ENCODE results near the gene PYROXD2. TPM values are rescaled to one million over a fixed set of nuclear protein-coding genes. Genes with fewer than 3 reads are reported as not detected.
A peak's percentile ranks its signal among the peaks of the same experiment; 100 is the strongest.

The PYROXD2 gene
- total RNA-seq, 2 experiments from 2014 or later = 4.7 to 5.3 TPM

DNA sequence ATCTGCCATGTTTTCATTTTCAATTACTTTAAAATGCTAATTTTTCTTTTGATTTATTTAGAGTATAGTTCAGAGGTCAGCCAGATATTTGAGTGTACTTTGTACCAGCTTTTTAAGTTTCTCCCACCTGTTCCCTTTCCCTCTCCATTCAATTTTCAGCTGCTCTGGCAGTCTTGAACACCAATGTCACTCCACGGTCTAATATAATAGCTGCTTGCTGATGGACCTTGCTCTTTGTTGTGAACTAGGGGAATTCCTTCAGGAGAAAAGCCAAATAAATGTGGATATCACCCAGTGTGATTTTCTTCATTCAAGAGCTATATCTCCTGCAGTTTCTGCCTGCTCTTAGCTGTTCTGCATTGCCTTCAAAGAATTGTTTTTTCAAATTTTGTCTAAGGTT is 35.6 kb upstream of the PYROXD2 start:
- POLR2A ChIA-PET = no interaction called here
- no peak overlapping the region for H3K4me3 Mint-ChIP-seq
- peaks cover 14% of the 10 kb centered on the region for H3K4me1 Mint-ChIP-seq (ENCODE audit: low read depth)
- CTCF ChIA-PET = interaction anchor here (1.0 to 1.1 kb wide), 2 partner anchors 17 to 25 kb away, joined by 4 read pairs; no protein-coding TSS in a partner anchor
- H3K27me3 Mint-ChIP-seq = peaks cover 8% of the 10 kb centered on the region
- no peaks in the 10 kb centered on the region for H3K36me3 Mint-ChIP-seq
- H3K9me3 Mint-ChIP-seq = no peaks in the 10 kb centered on the region
- H3K27ac Mint-ChIP-seq = no peak overlapping the region
- DNase-seq = no peak
- intact Hi-C loops (cut with micrococcal nuclease) = no loop called here

DNA sequence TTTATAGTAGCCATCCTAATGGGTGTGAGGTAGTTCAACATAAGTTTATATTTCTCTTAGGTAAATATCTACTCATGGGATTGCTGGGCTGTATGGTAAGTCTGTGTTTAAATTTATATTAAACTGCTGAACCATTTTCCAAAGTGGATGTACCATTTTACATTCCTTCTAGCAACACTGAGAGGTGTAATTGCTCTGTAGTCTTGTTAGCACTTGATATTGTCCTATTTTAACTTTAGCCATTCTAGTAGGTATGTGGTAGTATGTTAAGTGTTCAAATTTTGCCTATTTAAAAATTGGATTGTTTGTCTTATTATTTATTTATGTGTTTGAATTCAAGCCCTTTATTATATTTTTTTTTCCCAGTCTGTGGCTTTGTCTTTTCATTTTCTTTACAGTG is 34.3 kb upstream of the PYROXD2 start:
- intact Hi-C loops (cut with micrococcal nuclease) = loop anchor here (5.0 kb wide), 1 partner anchor 37 kb away; no protein-coding TSS in a partner anchor
- Mint-ChIP-seq H3K27me3 (peaks cover 8% of the 10 kb centered on the region), H3K9me3 (no peaks in the 10 kb centered on the region), H3K36me3 (peaks cover 9% of the 10 kb centered on the region), H3K4me3 (no peak overlapping the region), H3K4me1 (ENCODE audit: low read depth) (peaks cover 27% of the 10 kb centered on the region), H3K27ac (no peak overlapping the region)
- CTCF ChIA-PET = no interaction called here
- no peak for DNase-seq
- POLR2A ChIA-PET = no interaction called here

DNA sequence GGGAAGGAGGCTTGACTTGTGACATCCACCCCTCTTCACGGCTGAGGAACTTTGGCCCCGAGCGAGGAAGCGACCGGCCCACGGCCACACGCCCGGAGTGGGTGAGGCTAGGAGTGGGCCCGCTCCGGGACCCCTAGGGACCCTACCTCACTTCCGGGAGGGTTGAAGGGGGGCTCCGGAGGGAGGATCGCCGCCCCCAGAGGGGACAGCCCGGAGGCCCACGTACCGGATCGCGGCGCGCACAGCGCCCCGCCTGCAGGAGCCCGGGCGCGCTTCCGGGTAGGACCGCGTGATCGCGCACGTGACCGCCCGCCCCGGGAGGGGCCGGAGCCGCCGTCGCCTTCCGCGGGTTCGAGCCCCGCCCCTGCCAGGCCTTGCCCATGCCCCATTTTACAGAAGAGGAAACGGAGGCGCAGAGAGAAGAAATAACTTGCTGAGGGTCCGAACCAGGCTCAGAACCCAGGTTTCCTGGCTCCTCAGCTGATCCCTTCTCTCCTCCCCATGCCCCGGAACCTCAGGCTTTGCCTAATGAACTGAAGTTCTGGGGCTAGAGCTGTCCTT is 31.8 kb upstream of the PYROXD2 start, which contains the start of gene HPS1:
HPS1 (minus strand) TSS at position 275 of the 561 bp plus-strand sequence. CDS start 3,695 bp downstream, outside the sequence.
- Mint-ChIP-seq H3K4me3 (peak within 1 kb of the TSS; percentile 93), H3K27me3 (peaks cover 3% of the 10 kb centered on the region), H3K9me3 (no peaks in the 10 kb centered on the region), H3K4me1 (ENCODE audit: low read depth) (peaks cover 43% of the 10 kb centered on the region), H3K36me3 (peaks cover 22% of the 10 kb centered on the region), H3K27ac (peak within 1 kb of the TSS; percentile 81)
- CTCF ChIA-PET = interaction anchor here (1.3 to 1.9 kb wide), 3 partner anchors 21 to 277 kb away, joined by 3 to 8 read pairs (median 5); no protein-coding TSS in a partner anchor
- intact Hi-C loops (cut with micrococcal nuclease) = loop anchor here (5.0 kb wide), 1 partner anchor 34 kb away; no protein-coding TSS in a partner anchor
- POLR2A ChIA-PET = interaction anchor here (1.0 kb wide), 1 partner anchor 984 kb away, joined by 3 read pairs; the partner anchor contains the start of gene GOT1
- peak; percentile 89 for DNase-seq

DNA sequence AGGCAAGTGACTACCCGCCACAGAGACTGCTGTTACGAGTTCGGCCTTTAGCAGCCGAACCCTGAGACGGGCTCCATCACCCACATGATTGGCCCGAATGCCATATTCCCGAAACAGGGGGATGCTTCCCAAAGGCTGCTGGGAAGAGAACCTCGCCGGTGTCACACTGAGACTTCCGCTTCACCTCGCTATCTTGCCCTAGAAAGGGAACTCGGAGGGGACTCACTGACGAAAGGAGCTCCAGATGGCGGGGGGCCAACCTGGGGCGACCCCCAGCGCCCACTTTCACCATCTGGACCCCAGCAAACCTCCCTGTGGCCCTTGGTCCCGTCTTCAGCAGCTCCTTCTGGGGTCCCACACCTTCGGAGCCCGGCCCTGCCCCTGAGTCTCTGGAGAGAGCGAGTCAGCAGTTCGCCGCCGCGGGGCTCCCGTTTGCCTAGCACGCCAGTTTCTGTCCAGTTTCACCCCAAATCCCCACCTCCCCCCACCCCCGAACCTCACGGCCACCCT is 31.2 kb upstream of the PYROXD2 start:
- Mint-ChIP-seq H3K4me3 (peak overlapping the region; percentile 93), H3K36me3 (peaks cover 23% of the 10 kb centered on the region), H3K4me1 (ENCODE audit: low read depth) (peaks cover 48% of the 10 kb centered on the region), H3K27ac (peak overlapping the region; percentile 81), H3K27me3 (peaks cover 3% of the 10 kb centered on the region), H3K9me3 (no peaks in the 10 kb centered on the region)
- POLR2A ChIA-PET = interaction anchor here (1.0 kb wide), 1 partner anchor 984 kb away, joined by 3 read pairs; the partner anchor contains the start of gene GOT1
- CTCF ChIA-PET = interaction anchor here (1.3 to 1.9 kb wide), 3 partner anchors 20 to 276 kb away, joined by 3 to 8 read pairs (median 5); no protein-coding TSS in a partner anchor
- DNase-seq = peak; percentile 54
- intact Hi-C loops (cut with micrococcal nuclease) = loop anchor here (5.0 kb wide), 1 partner anchor 34 kb away; no protein-coding TSS in a partner anchor

DNA sequence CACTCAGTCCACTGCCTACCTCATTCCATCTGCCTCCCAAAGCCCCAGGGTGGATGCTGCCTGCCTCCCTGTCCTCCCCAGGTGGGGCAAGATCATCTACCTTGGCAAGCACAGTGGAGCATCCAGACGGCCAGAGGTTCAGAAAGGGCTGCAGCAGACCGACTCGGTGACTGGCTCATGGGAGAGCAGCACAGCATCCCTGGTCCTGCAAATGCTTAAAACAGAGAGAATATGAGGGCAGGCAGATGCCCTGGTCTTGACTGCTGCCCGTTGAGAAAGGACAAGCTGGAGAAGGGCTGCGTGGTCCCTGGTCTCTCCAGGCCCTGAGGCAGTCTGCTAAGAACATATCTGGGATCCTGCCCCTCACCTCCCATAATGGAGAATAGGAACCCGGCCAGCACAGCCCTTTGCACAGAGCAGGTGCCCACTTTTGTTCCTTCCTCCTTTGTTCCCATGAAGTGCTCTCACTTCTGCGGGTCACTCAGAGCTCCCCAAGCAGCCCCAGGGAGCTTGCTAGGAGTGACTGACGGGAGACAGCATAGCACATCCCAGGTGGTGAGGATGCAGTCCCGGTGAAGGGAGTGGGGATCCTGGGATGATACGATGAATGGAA is 30.3 kb upstream of the PYROXD2 start:
- Mint-ChIP-seq H3K4me3 (peak overlapping the region; percentile 93), H3K9me3 (no peaks in the 10 kb centered on the region), H3K27ac (peak overlapping the region; percentile 81), H3K4me1 (ENCODE audit: low read depth) (peaks cover 50% of the 10 kb centered on the region), H3K36me3 (peaks cover 26% of the 10 kb centered on the region), H3K27me3 (no peaks in the 10 kb centered on the region)
- ChIA-PET CTCF (interaction anchor here (0.5 to 1.9 kb wide), 2 partner anchors 20 to 275 kb away, joined by 3 to 8 read pairs; no protein-coding TSS in a partner anchor), POLR2A (interaction anchor here (1.2 kb wide), 1 partner anchor 9 kb away, joined by 3 read pairs; no protein-coding TSS in a partner anchor)
- no peak for DNase-seq
- intact Hi-C loops (cut with micrococcal nuclease) = loop anchor here (5.0 kb wide), 1 partner anchor 33 kb away; no protein-coding TSS in a partner anchor

DNA sequence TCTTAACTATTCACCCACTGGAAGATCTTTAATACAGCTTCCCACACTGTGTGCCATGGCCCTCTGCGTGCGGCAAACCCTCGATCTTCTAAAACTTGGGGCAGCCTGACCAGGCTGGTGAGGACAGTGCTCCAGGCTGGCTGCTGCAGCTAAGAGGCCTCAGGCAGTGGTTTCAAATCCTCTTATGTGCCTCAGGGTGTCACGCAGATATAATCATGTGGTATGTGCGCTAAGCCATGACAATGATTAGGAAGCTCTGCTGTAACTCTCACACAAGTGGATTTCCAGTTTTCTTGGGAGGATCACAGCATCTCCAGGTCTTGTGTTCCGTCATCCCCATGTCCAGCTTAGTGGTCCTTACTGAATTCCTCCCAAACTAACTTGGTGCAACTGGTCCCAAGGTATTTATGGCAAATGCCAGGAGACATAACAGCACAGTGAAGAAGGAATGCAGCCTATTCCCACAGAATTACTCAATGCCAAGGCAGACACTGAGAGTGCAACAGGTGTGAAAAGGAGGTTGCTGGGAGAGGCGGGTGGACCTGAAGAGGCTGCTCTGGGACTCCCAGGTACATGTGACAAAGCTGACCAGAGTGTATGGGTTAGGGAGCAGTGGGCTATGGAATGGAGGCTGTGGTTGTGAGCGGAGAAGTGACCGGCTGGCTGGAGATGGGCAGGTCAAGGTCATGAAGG is 29.5 kb upstream of the PYROXD2 start:
- CTCF ChIA-PET = interaction anchor here (0.5 to 1.9 kb wide), 5 partner anchors 18 to 274 kb away, joined by 3 to 8 read pairs (median 3); no protein-coding TSS in a partner anchor
- POLR2A ChIA-PET = interaction anchor here (1.2 kb wide), 1 partner anchor 9 kb away, joined by 3 read pairs; no protein-coding TSS in a partner anchor
- no peaks in the 10 kb centered on the region for H3K27me3 Mint-ChIP-seq
- intact Hi-C loops (cut with micrococcal nuclease) = loop anchor here (5.0 kb wide), 1 partner anchor 32 kb away; no protein-coding TSS in a partner anchor
- H3K4me3 Mint-ChIP-seq = peak overlapping the region; percentile 27
- DNase-seq = no peak
- H3K9me3 Mint-ChIP-seq = no peaks in the 10 kb centered on the region
- H3K27ac Mint-ChIP-seq = no peak overlapping the region
- H3K4me1 Mint-ChIP-seq (ENCODE audit: low read depth) = peaks cover 50% of the 10 kb centered on the region
- peaks cover 34% of the 10 kb centered on the region for H3K36me3 Mint-ChIP-seq

DNA sequence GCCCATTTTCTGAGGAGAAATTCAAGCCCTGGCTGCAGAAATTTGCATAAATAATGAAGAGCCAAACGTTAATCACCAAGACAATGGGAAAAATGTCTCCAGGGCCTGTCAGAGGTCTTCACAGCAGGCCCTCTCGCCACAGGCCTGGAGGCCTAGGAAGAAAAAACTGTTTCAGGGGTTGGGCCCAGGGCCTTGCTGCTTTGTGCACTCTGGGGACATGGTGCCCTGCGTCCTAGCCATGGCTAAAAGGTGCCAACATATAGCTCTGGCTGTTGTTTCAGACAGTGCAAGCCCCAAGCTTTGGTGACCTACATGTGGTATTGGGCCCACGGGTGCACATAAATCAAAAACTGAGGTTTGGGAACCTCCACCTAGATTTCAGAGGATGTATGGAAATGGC is 23.7 kb upstream of the PYROXD2 start:
- ChIA-PET POLR2A (no interaction called here), CTCF (interaction anchor here (0.9 kb wide), 1 partner anchor 13 kb away, joined by 3 read pairs; no protein-coding TSS in a partner anchor)
- no peak overlapping the region for H3K27ac Mint-ChIP-seq

DNA sequence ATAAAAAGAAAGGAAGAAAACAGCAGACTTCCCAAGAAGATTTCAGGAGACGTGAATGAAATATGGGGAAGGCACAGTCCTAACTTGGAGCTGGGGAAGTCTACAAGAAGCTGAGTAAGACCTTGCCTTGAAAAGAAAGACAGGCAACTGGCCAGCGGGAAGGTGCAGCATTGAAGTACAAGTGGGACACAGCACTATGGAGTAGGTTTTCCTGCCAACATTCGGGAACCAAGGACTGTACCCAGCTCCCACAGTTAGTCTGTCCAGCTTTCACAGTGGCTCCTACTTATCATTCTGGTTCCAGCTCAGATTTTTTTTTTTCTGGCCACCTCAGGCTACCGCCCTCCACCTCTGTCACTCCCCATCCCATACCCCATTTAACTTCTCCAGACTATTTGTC is 21.7 kb upstream of the PYROXD2 start:
- no peak overlapping the region for H3K27ac Mint-ChIP-seq
- peaks cover 12% of the 10 kb centered on the region for H3K4me1 Mint-ChIP-seq (ENCODE audit: low read depth)
- ChIA-PET POLR2A (no interaction called here), CTCF (interaction anchor here (3.4 kb wide), 1 partner anchor 11 kb away, joined by 21 read pairs; no protein-coding TSS in a partner anchor)
- H3K9me3 Mint-ChIP-seq = peaks cover 2% of the 10 kb centered on the region
- no peaks in the 10 kb centered on the region for H3K27me3 Mint-ChIP-seq
- no peak for DNase-seq
- H3K4me3 Mint-ChIP-seq = no peak overlapping the region
- H3K36me3 Mint-ChIP-seq = peaks cover 63% of the 10 kb centered on the region
- intact Hi-C loops (cut with micrococcal nuclease) = no loop called here

More for the DNA sequence above, 23.7 kb upstream of the PYROXD2 start:
- no peak for DNase-seq
- H3K4me3 Mint-ChIP-seq = no peak overlapping the region
- H3K36me3 Mint-ChIP-seq = peaks cover 59% of the 10 kb centered on the region
- intact Hi-C loops (cut with micrococcal nuclease) = no loop called here
- H3K27me3 Mint-ChIP-seq = no peaks in the 10 kb centered on the region
- peaks cover 23% of the 10 kb centered on the region for H3K4me1 Mint-ChIP-seq (ENCODE audit: low read depth)
- no peaks in the 10 kb centered on the region for H3K9me3 Mint-ChIP-seq

DNA sequence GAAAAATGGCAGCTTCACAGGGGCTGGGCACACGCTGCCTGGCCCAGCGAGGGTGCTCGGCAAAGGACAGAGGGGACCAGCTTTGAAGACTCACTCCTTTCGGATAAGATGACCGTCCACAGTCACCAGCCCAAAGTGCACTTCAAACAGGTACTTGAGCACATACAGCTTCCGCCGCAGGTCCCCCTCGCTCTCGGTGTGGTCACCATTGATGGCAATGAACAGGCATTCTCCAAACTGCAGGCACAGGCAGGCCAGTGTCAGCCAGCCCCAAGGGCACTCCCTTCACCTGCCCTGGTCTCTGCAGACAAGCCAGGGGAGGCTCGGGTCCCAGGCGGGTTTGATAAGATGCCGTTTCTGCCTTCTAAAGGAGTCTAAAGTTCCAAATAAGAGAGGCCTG is 20.2 kb upstream of the PYROXD2 start:
- H3K27me3 Mint-ChIP-seq = no peaks in the 10 kb centered on the region
- peaks cover 5% of the 10 kb centered on the region for H3K4me1 Mint-ChIP-seq (ENCODE audit: low read depth)
- ChIA-PET CTCF (interaction anchor here (0.6 to 3.4 kb wide), 3 partner anchors 10 to 266 kb away, joined by 3 to 21 read pairs (median 3); no protein-coding TSS in a partner anchor), POLR2A (interaction anchor here (1.0 kb wide), 1 partner anchor 9 kb away, joined by 3 read pairs; no protein-coding TSS in a partner anchor)
- H3K27ac Mint-ChIP-seq = no peak overlapping the region
- no peak for DNase-seq
- peaks cover 2% of the 10 kb centered on the region for H3K9me3 Mint-ChIP-seq
- intact Hi-C loops (cut with micrococcal nuclease) = no loop called here
- no peak overlapping the region for H3K4me3 Mint-ChIP-seq
- H3K36me3 Mint-ChIP-seq = peaks cover 66% of the 10 kb centered on the region

DNA sequence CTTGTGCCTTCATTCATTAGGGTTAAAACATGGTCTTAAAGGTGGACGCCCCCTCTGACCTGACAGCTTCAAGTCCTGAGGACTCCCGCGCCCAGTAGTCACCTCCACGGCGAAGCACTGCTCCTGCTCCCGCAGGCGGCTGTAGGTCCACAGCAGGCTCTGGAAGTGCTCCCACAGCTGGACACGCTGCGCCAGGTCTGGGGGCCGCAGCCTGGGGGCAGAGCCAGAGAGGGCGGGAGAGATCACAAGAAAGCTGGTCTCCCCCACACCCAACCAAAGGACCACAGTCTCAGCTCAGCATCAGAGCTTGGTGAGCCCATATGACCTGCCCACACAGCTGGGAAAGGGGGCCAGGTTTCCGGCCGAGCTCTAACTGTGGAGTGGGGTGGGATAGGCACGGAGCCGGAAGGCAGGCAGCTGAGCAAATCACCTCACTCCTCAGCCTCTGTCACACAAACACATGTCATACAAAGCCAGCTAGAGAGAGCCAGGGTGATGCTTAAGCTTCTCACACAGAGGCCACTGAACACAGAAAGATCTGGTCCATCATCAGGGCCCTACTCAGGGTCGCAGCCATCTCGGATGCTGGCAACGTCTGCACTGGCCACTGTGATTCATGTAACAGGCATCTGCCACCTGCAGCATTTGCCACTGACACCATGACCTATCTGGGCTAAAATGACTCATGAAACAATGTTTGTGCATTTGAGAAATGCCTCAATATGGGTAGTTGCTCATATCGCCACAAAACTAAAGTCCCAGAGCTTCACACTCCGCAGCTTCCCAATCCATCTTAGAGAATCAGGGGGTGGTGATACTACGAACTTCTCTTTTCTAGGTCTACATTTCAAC is 19.1 kb upstream of the PYROXD2 start:
- Mint-ChIP-seq H3K4me3 (no peak overlapping the region), H3K27ac (no peak overlapping the region), H3K27me3 (no peaks in the 10 kb centered on the region), H3K9me3 (peaks cover 2% of the 10 kb centered on the region), H3K4me1 (ENCODE audit: low read depth) (peaks cover 5% of the 10 kb centered on the region), H3K36me3 (peaks cover 61% of the 10 kb centered on the region)
- ChIA-PET POLR2A (interaction anchor here (0.6 kb wide), 2 partner anchors 166 to 223 kb away, joined by 3 read pairs; no protein-coding TSS in a partner anchor), CTCF (interaction anchor here (3.4 kb wide), 1 partner anchor 9 kb away, joined by 21 read pairs; no protein-coding TSS in a partner anchor)
- intact Hi-C loops (cut with micrococcal nuclease) = no loop called here
- no peak for DNase-seq

DNA sequence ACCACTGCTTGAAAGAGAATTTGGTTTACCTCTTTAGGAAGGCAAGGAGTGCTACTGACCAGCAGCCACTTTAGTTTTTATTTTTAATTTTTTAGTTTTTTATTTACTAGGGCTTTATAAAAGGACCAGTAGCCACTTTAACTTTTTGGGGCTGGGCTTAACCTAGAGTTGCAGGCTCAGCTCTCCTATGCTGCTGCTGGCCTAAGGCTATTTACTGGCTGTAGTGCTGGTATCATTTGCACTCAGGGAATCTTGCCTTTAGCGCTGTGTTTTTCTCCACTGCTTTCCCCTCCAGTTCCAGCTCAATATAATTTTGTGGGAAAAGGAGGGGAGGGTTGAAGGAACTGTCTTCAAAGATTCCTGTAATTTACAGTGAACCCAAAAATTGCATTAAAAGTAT is 18.4 kb upstream of the PYROXD2 start:
- ChIA-PET CTCF (no interaction called here), POLR2A (no interaction called here)
- Mint-ChIP-seq H3K27ac (no peak overlapping the region), H3K9me3 (peaks cover 2% of the 10 kb centered on the region), H3K4me3 (no peak overlapping the region), H3K36me3 (peaks cover 56% of the 10 kb centered on the region), H3K27me3 (no peaks in the 10 kb centered on the region), H3K4me1 (ENCODE audit: low read depth) (peaks cover 4% of the 10 kb centered on the region)
- intact Hi-C loops (cut with micrococcal nuclease) = no loop called here
- no peak for DNase-seq
